Testis (tissue), 5 donors: Measurements from ENCODE around the gene SLC41A1. TPM values are rescaled to one million over a fixed set of nuclear protein-coding genes. Genes with fewer than 3 reads are reported as not detected.
A peak's percentile ranks its signal among the peaks of the same experiment; 100 is the strongest.
"Not testable (repeated sequence)": the region's sequence is repeated elsewhere in the genome, so short reads cannot be mapped to it uniquely, and the experiment has no call there.

ENCODE experiments used
- DNase-seq: peaks from one replicate; pipeline ENCODE4 v3.0.0-alpha.2; 2019
- H3K27ac ChIP-seq, 2 donors: fragments of 200-600 bp; sonication (generic); one replicate each; pipeline ENCODE4 v1.5.1; 2019
- H3K27me3 ChIP-seq: fragments of 200-600 bp; sonication (generic); one replicate; pipeline ENCODE4 v1.5.1; 2019
- H3K36me3 ChIP-seq: fragments of 200-600 bp; sonication (generic); one replicate; pipeline ENCODE4 v1.5.1; 2017; ENCODE audit warnings: low read depth; ENCODE audit errors: missing control alignments
- H3K4me1 ChIP-seq: fragments of 200-600 bp; sonication (generic); one replicate; pipeline ENCODE4 v1.5.1; 2019
- H3K4me3 ChIP-seq, 2 donors: fragments of 200-600 bp; sonication (generic); one replicate each; pipeline ENCODE4 v1.5.1; 2017 to 2019
- H3K9me3 ChIP-seq: fragments of 200-600 bp; sonication (generic); one replicate; pipeline ENCODE4 v1.5.1; 2017
- POLR2A ChIP-seq: fragments of 450-650 bp; IDR thresholded peaks from one replicate; pipeline ENCODE4 v1.6.1; 2017; ENCODE audit warnings: antibody characterized with exemption, mild to moderate bottlenecking, moderate library complexity
- WGBS, 2 donors: methylation state at CpG; one replicate each; pipeline ENCODE4 v1.1.5; 2018; 5-methylcytosine and 5-hydroxymethylcytosine counted together
- intact Hi-C: fragments of 100-400 bp; cut with DNase I; formaldehyde crosslinking; loops from one replicate; pipeline ENCODE4 v1.15.1; 2023; ENCODE audit warnings: low total_unique reads
- long read RNA-seq, 2 donors: transcript quantifications; one replicate each; lab custom pipeline, GENCODE V29; 2026
- polyA plus RNA-seq: library from polyadenylated mRNA; stranded (reverse); fragments of 350-450 nt; fragmentation: Illumina TruSeq; extraction: RNeasy Lipid Tissue Mini Kit (QIAGEN cat#74804); gene quantifications from one replicate; pipeline ENCODE4 v1.2.3, GENCODE V29; 2014; ENCODE audit warnings: low read depth, low replicate concordance; ENCODE audit not compliant: insufficient read depth
- total RNA-seq, 2 donors: library from RNA; depleted of rRNA; stranded (reverse); fragments of >200 nt; gene quantifications; one replicate each; pipeline ENCODE4 v1.2.3, GENCODE V29; 2016
- TF ChIP-seq, protein P1 (sequence below), 3 experiments: fragments of 450-650 bp in 2 of 3; fragments of 200-600 bp in 1 of 3; sonication (generic) in 1 of 3; IDR thresholded peaks; one replicate each; pipeline ENCODE4 v1.5.1; 2016 to 2019; ENCODE audit warnings: antibody characterized with exemption in 3 of 3, mild to moderate bottlenecking in 2 of 3, moderate library complexity in 1 of 3

SLC41A1 gene
- total RNA-seq (100 to 1,000 TPM; 122 to 137 TPM), polyA plus RNA-seq (94.7 TPM)
- long read RNA-seq, donor 1, full-length matches to known transcripts: 11 of 35 reads
- long read RNA-seq, donor 1, partial matches to known transcripts: 24 of 35 reads
- long read RNA-seq, donor 1, other reads (novel, unspliced or antisense): 0 of 35 reads
- long read RNA-seq, donor 2, full-length matches to known transcripts: 9 of 23 reads
- long read RNA-seq, donor 2, partial matches to known transcripts: 14 of 23 reads
- long read RNA-seq, donor 2, other reads (novel, unspliced or antisense): 0 of 23 reads

GRCh38 chr1:205812878-205813754 lies at the start of gene SLC41A1:
TSS of gene SLC41A1 (minus strand) at chr1:205813198. CDS start at chr1:205810441, 2,757 bp downstream.
- intact Hi-C loops: no loop called here

DNA sequence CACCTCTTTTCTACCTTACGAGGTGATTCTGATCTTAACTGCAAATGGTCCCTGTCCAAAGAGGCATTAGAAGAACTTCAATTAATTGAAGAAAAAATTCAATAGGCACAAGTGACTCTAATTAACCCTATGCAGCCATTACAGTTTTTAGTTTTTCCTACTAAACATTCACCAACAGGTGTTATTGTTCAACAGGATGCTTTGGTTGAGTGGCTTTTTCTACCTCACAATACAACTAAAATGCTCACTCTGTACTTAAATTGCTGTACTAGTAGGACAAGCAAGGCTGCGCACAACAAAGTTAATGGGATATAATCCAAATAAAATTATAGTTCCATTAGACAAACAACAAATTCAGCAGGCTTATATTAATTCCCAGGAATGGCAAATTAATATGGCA lies 48.5 kb upstream of the SLC41A1 start:
- H3K4me1 ChIP-seq: no peaks in the 10 kb centered on the region
- H3K27ac ChIP-seq: no peak overlapping the region
- WGBS, 2 donors: 97% methylated on average over 2 of the region's 2 CpGs
- DNase-seq: no peak
- no peaks in the 10 kb centered on the region for H3K36me3 ChIP-seq
- intact Hi-C loops: no loop called here
- no peaks in the 10 kb centered on the region for H3K27me3 ChIP-seq
- no peak for TF ChIP-seq POLR2A
- TF ChIP-seq, protein P1, sequence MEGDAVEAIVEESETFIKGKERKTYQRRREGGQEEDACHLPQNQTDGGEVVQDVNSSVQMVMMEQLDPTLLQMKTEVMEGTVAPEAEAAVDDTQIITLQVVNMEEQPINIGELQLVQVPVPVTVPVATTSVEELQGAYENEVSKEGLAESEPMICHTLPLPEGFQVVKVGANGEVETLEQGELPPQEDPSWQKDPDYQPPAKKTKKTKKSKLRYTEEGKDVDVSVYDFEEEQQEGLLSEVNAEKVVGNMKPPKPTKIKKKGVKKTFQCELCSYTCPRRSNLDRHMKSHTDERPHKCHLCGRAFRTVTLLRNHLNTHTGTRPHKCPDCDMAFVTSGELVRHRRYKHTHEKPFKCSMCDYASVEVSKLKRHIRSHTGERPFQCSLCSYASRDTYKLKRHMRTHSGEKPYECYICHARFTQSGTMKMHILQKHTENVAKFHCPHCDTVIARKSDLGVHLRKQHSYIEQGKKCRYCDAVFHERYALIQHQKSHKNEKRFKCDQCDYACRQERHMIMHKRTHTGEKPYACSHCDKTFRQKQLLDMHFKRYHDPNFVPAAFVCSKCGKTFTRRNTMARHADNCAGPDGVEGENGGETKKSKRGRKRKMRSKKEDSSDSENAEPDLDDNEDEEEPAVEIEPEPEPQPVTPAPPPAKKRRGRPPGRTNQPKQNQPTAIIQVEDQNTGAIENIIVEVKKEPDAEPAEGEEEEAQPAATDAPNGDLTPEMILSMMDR (IDR thresholded peaks at IDR 0.05): no peak
- no peak overlapping the region for H3K4me3 ChIP-seq
- no peaks in the 10 kb centered on the region for H3K9me3 ChIP-seq

More at GRCh38 chr1:205812878-205813754, at the start of gene SLC41A1:
- peak within 1 kb of the TSS; percentile 81 to 88 for H3K27ac ChIP-seq
- peak within 1 kb of the TSS; percentile 68 to 83 for H3K4me3 ChIP-seq
- 0% methylated on average over 17 to 69 of the region's 83 CpGs for WGBS, 2 donors
- H3K36me3 ChIP-seq: no peaks in the 10 kb centered on the region
- H3K4me1 ChIP-seq: peaks cover 12% of the 10 kb centered on the region
- peak; percentile 98 for DNase-seq
- no peaks in the 10 kb centered on the region for H3K27me3 ChIP-seq
- peak; percentile 30 for TF ChIP-seq POLR2A
- TF ChIP-seq, protein P1 (IDR thresholded peaks at IDR 0.05): no peak
- H3K9me3 ChIP-seq: no peaks in the 10 kb centered on the region

GRCh38 chr1:205858141-205858961 lies 45.4 kb upstream of the SLC41A1 start:
- 70 to 77% methylated on average over 6 of the region's 6 CpGs for WGBS, 2 donors

DNA sequence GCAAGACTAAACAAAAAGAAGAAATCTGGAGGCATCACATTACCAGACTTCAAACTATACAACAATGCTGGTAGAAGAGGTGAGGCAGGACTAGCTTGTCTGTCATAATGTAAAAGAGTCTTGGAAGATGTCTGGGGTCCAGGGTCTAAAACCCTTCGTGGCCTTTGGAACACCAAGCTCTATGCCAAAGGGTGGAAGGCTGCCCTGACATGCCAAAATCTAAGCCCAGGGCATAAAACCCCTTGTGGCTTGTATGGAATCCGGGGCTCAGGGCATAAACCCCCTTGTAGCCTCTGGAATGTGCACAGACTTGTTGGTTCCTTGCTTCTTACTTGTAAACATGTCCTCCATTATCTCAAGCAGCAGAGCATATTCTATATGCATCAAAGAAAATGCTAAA lies 44.5 kb upstream of the SLC41A1 start:
- DNase-seq, intact Hi-C loops, H3K36me3 ChIP-seq, H3K27me3 ChIP-seq, H3K4me3 ChIP-seq, H3K9me3 ChIP-seq, H3K4me1 ChIP-seq, H3K27ac ChIP-seq: not testable (repeated sequence)
- 76 to 84% methylated on average over 2 of the region's 2 CpGs for WGBS, 2 donors

More at GRCh38 chr1:205858141-205858961, 45.4 kb upstream of the SLC41A1 start:
- intact Hi-C loops: no loop called here
- no peak overlapping the region for H3K4me3 ChIP-seq
- H3K27me3 ChIP-seq: no peaks in the 10 kb centered on the region
- H3K9me3 ChIP-seq: no peaks in the 10 kb centered on the region
- TF ChIP-seq, protein P1 (IDR thresholded peaks at IDR 0.05): no peak
- no peak for TF ChIP-seq POLR2A
- H3K36me3 ChIP-seq: no peaks in the 10 kb centered on the region
- no peak for DNase-seq
- no peaks in the 10 kb centered on the region for H3K4me1 ChIP-seq
- H3K27ac ChIP-seq: no peak overlapping the region

DNA sequence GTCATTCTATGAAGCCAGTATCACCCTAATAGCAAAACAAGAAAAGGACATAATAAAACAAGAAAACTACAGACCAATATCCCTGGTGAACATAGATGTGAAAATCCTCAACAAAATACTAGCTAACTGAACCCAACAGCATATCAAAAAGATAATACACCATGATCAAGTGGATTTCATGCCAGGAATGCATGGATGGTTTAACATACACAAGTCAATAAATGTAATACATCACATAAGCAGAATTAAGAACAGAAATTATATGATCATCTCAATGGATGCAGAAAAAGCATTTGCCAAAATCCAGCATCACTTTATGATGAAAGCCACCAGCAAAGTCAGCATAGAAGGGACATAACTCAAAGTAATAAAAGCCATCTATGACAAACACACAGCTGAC lies 43.4 kb upstream of the SLC41A1 start:
- Histone ChIP-seq H3K4me3 (no peak overlapping the region), H3K36me3 (no peaks in the 10 kb centered on the region), H3K27ac (no peak overlapping the region), H3K4me1 (no peaks in the 10 kb centered on the region), H3K27me3 (no peaks in the 10 kb centered on the region), H3K9me3 (no peaks in the 10 kb centered on the region)
- intact Hi-C loops: no loop called here
- DNase-seq: no peak
- TF ChIP-seq, protein P1 (IDR thresholded peaks at IDR 0.05): no peak
- TF ChIP-seq POLR2A: no peak
